ENCODE measurements around the gene CPA2. TPM values are rescaled to one million over a fixed set of nuclear protein-coding genes. Genes with fewer than 3 reads are reported as not detected.
A peak's percentile ranks its signal among the peaks of the same experiment; 100 is the strongest.
"Not testable (repeated sequence)": the region's sequence is repeated elsewhere in the genome, so short reads cannot be mapped to it uniquely, and the experiment has no call there.

Gene CPA2
- total RNA-seq, 3 donors from 2014 or later, result 0.22 to 2.6 (median 2.1) TPM

DNA sequence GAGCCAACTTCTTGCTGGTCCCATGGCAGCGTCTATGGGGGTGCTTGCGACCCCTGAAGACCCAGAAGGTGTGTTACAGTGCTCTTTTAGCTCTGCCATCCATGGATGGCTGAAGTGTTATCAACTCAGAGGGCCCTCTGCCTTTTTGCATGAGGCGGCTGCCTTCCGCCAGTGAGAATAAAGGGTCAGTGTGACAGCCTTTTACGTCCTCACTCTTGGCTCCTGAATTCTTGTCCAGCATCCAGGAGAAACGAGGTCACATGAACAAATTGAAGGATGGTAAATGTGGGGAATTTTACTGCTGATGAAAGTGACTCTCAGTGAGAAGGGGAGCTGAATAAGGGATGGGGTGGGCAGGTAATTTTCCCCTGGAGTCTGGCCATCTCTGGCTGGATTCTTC is 34.9 kb upstream of the CPA2 start:
- H3K36me3 ChIP-seq (ENCODE audit: low read depth), result no peaks in the 10 kb centered on the region
- H3K4me3 ChIP-seq, result no peak overlapping the region
- intact Hi-C loops (cut with DNase I, micrococcal nuclease), result no loop called here

DNA sequence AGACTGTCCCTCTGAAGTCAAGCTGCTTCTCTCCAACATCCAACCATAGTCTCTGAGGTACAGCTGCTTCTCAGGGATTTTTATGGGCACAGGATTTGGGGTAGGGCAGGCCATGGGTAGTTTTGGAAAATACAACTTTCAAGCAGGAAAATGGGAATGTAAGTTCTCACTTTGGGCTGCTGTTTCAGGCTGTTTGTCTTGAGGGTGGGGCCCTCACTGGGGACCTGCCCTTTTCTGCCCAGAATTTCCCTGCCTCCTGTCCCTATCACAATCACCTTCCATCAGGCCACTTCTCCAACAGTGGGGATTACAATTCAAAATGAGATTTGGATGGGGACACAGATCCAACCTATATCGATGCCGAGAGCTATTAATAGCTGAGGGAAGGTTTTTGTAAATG is 34.5 kb upstream of the CPA2 start:
- DNase-seq, result no peak
- ATAC-seq, result peak; percentile 51
- Histone ChIP-seq H3K9me3 (no peaks in the 10 kb centered on the region), H3K4me3 (no peak overlapping the region), H3K36me3 (ENCODE audit: low read depth) (no peaks in the 10 kb centered on the region), H3K4me1 (ENCODE audit: low read depth) (no peaks in the 10 kb centered on the region)
- TF ChIP-seq, protein P1, sequence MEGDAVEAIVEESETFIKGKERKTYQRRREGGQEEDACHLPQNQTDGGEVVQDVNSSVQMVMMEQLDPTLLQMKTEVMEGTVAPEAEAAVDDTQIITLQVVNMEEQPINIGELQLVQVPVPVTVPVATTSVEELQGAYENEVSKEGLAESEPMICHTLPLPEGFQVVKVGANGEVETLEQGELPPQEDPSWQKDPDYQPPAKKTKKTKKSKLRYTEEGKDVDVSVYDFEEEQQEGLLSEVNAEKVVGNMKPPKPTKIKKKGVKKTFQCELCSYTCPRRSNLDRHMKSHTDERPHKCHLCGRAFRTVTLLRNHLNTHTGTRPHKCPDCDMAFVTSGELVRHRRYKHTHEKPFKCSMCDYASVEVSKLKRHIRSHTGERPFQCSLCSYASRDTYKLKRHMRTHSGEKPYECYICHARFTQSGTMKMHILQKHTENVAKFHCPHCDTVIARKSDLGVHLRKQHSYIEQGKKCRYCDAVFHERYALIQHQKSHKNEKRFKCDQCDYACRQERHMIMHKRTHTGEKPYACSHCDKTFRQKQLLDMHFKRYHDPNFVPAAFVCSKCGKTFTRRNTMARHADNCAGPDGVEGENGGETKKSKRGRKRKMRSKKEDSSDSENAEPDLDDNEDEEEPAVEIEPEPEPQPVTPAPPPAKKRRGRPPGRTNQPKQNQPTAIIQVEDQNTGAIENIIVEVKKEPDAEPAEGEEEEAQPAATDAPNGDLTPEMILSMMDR (IDR thresholded peaks at IDR 0.05), result no peak
- intact Hi-C loops (cut with DNase I, micrococcal nuclease), result no loop called here

More for the DNA sequence above, 34.9 kb upstream of the CPA2 start:
- Histone ChIP-seq H3K4me1 (ENCODE audit: low read depth) (no peaks in the 10 kb centered on the region), H3K9me3 (no peaks in the 10 kb centered on the region)
- DNase-seq (no peak), ATAC-seq (no peak)
- TF ChIP-seq, protein P1 (IDR thresholded peaks at IDR 0.05), result no peak

DNA sequence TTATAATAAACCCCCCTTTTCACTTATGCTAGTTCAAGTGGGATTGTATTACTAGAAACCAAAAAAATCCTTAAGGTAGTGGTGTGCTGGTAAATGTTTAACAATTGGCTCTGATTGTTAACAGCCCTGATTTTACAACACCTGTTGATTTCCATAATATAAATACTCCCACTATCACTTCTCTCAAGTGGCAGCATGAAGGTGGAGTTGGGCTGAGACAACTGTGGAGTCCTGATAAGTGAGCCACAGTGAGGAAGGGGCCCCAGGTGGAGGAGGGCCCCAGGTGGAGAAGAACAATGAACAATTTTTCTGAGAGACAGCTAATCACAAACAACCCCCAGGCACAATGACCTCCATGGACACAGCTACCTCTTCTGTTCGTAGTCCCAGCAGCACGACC is 32.6 kb upstream of the CPA2 start:
- intact Hi-C loops (cut with DNase I, micrococcal nuclease), result no loop called here
- no peaks in the 10 kb centered on the region for H3K36me3 ChIP-seq (ENCODE audit: low read depth)
- no peaks in the 10 kb centered on the region for H3K9me3 ChIP-seq
- H3K4me3 ChIP-seq, result no peak overlapping the region
- DNase-seq (no peak), ATAC-seq (no peak)
- TF ChIP-seq, protein P1 (IDR thresholded peaks at IDR 0.05), result no peak
- no peaks in the 10 kb centered on the region for H3K4me1 ChIP-seq (ENCODE audit: low read depth)

DNA sequence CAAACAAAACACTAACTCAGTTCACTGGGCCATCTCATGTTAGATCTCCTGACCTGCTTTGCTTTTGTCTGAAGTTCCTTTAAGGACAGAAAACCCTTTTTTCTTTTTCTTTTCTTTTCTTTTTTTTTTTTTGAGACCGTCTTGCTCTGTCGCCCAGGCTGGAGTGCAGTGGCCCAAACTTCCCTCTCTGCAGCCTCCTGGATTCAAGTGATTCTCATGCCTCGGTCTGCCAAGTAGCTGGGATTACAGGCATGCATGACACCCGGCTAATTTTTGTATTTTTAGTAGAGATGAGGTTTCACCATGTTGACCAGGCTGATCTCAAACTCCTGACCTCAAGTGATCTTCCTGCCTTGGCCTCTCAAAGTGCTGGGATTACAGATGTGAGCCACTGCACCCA is 30.3 kb upstream of the CPA2 start:
- H3K9me3 ChIP-seq; DNase-seq; H3K4me1 ChIP-seq (ENCODE audit: low read depth); H3K36me3 ChIP-seq (ENCODE audit: low read depth); H3K4me3 ChIP-seq; intact Hi-C loops (cut with DNase I, micrococcal nuclease); ATAC-seq: not testable (repeated sequence)

DNA sequence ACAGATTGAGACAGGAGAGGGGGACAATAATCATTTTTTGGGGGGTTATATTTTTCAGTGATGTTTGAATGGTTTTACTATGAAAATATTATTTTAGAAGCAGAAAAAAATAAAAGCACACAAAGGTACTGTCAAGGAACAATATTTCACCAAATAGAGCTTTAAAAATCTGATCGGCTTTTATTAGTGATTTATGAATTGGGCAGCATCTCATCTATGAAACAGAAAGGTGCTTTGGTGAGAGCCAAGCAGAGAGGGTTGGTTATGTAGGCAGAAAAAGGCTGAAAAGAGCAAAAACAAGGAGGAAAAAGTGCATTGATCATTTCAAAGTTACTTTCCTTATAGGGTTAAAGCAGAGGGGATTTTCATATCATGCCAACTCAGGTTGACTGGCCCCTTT is 26.4 kb upstream of the CPA2 start:
- Histone ChIP-seq H3K4me1 (ENCODE audit: low read depth) (no peaks in the 10 kb centered on the region), H3K9me3 (no peaks in the 10 kb centered on the region), H3K36me3 (ENCODE audit: low read depth) (no peaks in the 10 kb centered on the region), H3K4me3 (no peak overlapping the region)
- TF ChIP-seq, protein P1 (IDR thresholded peaks at IDR 0.05), result no peak
- intact Hi-C loops (cut with DNase I, micrococcal nuclease), result no loop called here
- ATAC-seq (no peak), DNase-seq (no peak)

DNA sequence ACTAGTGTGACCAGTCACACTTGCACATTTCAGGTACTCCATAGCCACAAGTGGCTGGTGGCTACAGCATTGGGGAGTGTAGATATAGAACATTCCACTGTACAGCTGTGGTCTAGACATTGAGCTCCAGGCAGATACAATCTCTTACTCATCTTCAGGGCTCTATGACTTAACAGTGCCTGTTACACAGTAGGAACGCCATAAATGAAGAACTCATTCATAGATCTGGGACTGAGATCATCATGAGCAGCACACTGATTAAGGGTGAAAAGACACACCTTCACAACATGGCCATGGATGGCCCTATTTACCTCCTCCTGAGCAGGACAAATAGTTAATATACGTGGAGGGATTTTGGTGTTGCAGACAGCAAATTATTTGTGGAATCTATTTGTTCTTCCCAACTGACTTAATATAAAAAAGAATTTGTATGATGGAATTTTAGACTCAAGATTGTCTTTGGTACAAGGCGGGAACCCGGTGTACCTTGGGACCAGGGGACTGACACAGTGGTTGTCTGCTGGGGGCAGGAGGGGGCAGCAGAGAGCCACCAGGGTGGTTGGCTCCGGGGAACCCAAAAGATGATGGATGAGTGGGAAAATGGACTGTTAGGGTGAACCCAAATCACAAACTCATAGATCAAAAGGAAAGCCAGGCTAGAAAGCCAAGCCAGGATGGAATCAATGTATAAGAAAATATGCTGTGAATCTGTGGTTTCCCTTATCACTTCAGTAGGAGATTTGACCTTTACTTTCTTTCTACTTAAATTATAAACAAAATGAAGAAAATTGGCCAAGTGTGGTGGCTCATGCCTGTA is 24.3 kb upstream of the CPA2 start:
- no peaks in the 10 kb centered on the region for H3K9me3 ChIP-seq
- no peaks in the 10 kb centered on the region for H3K4me1 ChIP-seq (ENCODE audit: low read depth)
- TF ChIP-seq, protein P1 (IDR thresholded peaks at IDR 0.05), result peak; percentile 33
- H3K4me3 ChIP-seq, result no peak overlapping the region
- intact Hi-C loops (cut with DNase I, micrococcal nuclease), result no loop called here
- ATAC-seq (peak; percentile 79), DNase-seq (peak in 2 of 3 donors; percentile 74 to 78)
- H3K36me3 ChIP-seq (ENCODE audit: low read depth), result no peaks in the 10 kb centered on the region

DNA sequence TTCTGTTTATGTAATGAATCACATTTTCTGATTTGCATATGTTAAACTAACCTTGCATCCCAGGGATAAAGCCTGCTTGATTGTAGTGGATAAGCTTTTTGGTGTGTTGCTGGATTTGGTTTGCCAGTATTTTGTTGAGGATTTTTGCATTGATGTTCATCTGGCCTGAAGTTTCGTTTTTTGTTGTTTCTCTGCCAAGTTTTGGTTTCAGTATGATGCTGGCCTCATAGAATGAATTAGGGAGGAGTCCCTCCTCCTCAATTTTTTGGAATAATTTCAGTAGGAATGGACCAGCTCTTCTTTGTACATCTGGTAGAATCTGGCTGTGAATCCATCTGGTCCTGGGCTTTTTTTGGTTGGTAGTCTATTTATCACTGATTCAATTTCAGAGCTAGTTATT is 23.2 kb upstream of the CPA2 start:
- H3K4me3 ChIP-seq; H3K36me3 ChIP-seq (ENCODE audit: low read depth); intact Hi-C loops (cut with DNase I, micrococcal nuclease); DNase-seq; ATAC-seq; H3K4me1 ChIP-seq (ENCODE audit: low read depth); H3K9me3 ChIP-seq: not testable (repeated sequence)

DNA sequence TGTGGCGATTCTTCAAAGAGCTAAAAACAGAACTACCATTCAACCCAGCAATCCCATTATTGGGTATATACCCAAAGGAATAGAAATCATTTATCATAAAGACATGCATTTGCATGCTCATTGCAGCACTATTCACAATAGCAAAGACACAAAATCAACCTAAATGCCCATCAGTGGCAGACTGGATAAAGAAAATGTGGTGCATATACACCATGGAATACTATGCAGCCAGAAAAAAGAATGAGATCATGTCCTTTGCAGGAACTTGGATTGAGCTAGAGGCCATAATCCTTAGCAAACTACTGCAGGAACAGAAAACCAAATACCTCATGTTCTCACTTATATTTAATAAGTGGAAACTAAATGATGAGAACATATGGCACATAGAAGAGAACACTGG is 20.2 kb upstream of the CPA2 start:
- DNase-seq; intact Hi-C loops (cut with DNase I, micrococcal nuclease); H3K36me3 ChIP-seq (ENCODE audit: low read depth); H3K9me3 ChIP-seq; H3K4me3 ChIP-seq; ATAC-seq; H3K4me1 ChIP-seq (ENCODE audit: low read depth): not testable (repeated sequence)

DNA sequence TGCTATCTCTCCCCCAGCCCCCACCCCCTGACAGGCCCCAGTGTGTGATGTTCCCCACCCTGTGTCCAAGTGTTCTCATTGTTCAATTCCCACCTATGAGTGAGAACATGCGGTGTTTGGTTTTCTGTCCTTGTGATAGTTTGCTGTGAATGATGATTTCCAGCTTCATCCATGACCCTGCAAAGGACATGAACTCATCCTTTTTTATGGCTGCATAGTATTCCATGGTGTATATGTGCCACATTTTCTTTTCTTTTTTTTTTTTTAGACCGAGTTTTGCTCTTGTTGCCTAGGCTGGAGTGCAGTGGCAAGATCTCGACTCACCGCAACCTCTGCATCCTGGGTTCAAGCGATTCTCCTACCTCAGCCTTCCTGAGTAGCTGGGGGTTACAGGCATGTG is 17.8 kb upstream of the CPA2 start:
- H3K9me3 ChIP-seq; H3K36me3 ChIP-seq (ENCODE audit: low read depth); intact Hi-C loops (cut with DNase I, micrococcal nuclease); H3K4me3 ChIP-seq; H3K4me1 ChIP-seq (ENCODE audit: low read depth); ATAC-seq; DNase-seq: not testable (repeated sequence)
